ENCODE measurements around the gene PBXIP1. TPM values are rescaled to one million over a fixed set of nuclear protein-coding genes. Genes with fewer than 3 reads are reported as not detected.

The PBXIP1 gene
- total and polyA plus RNA-seq, 10 of the 15 experiments (the other 5 are each of a cell fraction or from before 2014, with no cell fraction given): 0.63 to 25.6 (median 15.4) TPM

DNA sequence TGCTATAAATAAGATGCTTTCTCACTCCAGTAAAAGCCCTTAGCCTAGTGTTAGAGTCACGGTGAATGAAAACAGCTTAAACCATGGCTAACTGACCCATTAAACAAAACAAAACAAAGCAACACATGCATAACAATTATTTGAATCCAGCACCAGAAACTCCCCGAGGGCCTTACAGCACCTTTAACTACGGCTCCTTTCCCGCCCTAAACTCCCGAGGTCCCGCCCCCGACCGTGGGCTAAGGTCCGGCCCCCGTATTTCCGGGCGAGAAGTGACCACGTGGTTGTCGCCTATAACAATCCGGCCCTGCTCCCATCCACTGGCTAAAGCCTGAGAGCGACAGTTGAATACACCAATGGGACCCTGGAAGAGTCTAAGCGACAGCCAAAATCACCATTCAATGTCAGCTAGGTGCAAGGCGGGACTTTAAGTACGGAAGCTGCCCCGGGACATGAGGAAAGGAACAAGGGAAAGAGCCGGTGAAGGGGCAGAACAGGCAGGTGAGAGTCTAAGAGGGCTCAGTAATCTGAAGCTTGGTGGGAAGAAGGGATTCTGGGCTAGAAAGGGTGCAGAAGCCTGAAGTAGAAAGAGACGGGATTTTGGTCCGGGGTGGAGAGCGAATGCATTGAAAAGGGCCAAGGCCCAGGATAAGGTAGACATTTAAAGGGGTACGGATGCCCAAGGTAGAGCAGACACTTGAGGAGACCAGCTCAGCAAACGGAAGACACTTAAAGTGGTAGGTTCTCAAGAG, 27.2 kb upstream of the PBXIP1 start, which contains the start of gene FLAD1 (continued):
- no peak for TF ChIP-seq STAT3 (IDR thresholded peaks at IDR 0.05; ENCODE audit: low read depth, low read length)
- peak; percentile 50 for TF ChIP-seq MYC (IDR thresholded peaks at IDR 0.05; ENCODE audit: insufficient read depth, insufficient read length, insufficient replicate concordance, low read length, severe bottlenecking)
- TF ChIP-seq RUNX3 (IDR thresholded peaks at IDR 0.05; ENCODE audit: low read length): no peak; the same call in 1 of the 2 replicates
- peak; percentile 7; the same call in 1 of the 3 replicates for TF ChIP-seq POU2F2 (IDR thresholded peaks at IDR 0.05; ENCODE audit: borderline replicate concordance, low read depth, low read length)
- TF ChIP-seq, protein P1, sequence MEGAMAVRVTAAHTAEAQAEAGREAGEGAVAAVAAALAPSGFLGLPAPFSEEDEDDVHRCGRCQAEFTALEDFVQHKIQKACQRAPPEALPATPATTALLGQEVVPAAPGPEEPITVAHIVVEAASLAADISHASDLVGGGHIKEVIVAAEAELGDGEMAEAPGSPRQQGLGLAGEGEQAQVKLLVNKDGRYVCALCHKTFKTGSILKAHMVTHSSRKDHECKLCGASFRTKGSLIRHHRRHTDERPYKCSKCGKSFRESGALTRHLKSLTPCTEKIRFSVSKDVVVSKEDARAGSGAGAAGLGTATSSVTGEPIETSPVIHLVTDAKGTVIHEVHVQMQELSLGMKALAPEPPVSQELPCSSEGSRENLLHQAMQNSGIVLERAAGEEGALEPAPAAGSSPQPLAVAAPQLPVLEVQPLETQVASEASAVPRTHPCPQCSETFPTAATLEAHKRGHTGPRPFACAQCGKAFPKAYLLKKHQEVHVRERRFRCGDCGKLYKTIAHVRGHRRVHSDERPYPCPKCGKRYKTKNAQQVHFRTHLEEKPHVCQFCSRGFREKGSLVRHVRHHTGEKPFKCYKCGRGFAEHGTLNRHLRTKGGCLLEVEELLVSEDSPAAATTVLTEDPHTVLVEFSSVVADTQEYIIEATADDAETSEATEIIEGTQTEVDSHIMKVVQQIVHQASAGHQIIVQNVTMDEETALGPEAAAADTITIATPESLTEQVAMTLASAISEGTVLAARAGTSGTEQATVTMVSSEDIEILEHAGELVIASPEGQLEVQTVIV (IDR thresholded peaks at IDR 0.05; ENCODE audit: borderline replicate concordance, partially characterized antibody): peak; percentile 96
- TF ChIP-seq DPF2 (IDR thresholded peaks at IDR 0.05): peak; percentile 100
- TF ChIP-seq CBFB (IDR thresholded peaks at IDR 0.05; ENCODE audit: low read depth): 0 out of 2 replicates have a peak, but pooled peaks have one; percentile 56
- TF ChIP-seq, protein P2, sequence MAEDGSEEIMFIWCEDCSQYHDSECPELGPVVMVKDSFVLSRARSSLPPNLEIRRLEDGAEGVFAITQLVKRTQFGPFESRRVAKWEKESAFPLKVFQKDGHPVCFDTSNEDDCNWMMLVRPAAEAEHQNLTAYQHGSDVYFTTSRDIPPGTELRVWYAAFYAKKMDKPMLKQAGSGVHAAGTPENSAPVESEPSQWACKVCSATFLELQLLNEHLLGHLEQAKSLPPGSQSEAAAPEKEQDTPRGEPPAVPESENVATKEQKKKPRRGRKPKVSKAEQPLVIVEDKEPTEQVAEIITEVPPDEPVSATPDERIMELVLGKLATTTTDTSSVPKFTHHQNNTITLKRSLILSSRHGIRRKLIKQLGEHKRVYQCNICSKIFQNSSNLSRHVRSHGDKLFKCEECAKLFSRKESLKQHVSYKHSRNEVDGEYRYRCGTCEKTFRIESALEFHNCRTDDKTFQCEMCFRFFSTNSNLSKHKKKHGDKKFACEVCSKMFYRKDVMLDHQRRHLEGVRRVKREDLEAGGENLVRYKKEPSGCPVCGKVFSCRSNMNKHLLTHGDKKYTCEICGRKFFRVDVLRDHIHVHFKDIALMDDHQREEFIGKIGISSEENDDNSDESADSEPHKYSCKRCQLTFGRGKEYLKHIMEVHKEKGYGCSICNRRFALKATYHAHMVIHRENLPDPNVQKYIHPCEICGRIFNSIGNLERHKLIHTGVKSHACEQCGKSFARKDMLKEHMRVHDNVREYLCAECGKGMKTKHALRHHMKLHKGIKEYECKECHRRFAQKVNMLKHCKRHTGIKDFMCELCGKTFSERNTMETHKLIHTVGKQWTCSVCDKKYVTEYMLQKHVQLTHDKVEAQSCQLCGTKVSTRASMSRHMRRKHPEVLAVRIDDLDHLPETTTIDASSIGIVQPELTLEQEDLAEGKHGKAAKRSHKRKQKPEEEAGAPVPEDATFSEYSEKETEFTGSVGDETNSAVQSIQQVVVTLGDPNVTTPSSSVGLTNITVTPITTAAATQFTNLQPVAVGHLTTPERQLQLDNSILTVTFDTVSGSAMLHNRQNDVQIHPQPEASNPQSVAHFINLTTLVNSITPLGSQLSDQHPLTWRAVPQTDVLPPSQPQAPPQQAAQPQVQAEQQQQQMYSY (CRISPR knock-in tag; IDR thresholded peaks at IDR 0.05): no peak
- no peak for TF ChIP-seq NR2F1 (conservative IDR thresholded peaks at IDR 0.05)
- peak in 1 of 2 experiments; percentile 20; a peak in 1 of 4 replicates for TF ChIP-seq BHLHE40 (IDR thresholded peaks at IDR 0.05; ENCODE audit: borderline replicate concordance in 1 of 2, low read depth in 2 of 2, low read length in 1 of 2)
- no peak for TF ChIP-seq BACH1 (IDR thresholded peaks at IDR 0.05; ENCODE audit: borderline replicate concordance)
- TF ChIP-seq, protein P3, sequence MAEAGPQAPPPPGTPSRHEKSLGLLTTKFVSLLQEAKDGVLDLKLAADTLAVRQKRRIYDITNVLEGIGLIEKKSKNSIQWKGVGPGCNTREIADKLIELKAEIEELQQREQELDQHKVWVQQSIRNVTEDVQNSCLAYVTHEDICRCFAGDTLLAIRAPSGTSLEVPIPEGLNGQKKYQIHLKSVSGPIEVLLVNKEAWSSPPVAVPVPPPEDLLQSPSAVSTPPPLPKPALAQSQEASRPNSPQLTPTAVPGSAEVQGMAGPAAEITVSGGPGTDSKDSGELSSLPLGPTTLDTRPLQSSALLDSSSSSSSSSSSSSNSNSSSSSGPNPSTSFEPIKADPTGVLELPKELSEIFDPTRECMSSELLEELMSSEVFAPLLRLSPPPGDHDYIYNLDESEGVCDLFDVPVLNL (IDR thresholded peaks at IDR 0.05; ENCODE audit: low read depth, low read length): peak; percentile 88
- TF ChIP-seq SIX5 (IDR thresholded peaks at IDR 0.05; ENCODE audit: low read depth, low read length, severe bottlenecking): peak; percentile 28
- TF ChIP-seq ZSCAN29 (IDR thresholded peaks at IDR 0.05): no peak
- TF ChIP-seq RFX5 (IDR thresholded peaks at IDR 0.05; ENCODE audit: low read depth, low read length): no peak
- TF ChIP-seq MEF2B (IDR thresholded peaks at IDR 0.05; ENCODE audit: partially characterized antibody, poor library complexity, severe bottlenecking): no peak
- no peak; the same call in 1 of the 2 replicates for TF ChIP-seq NR2C1 (IDR thresholded peaks at IDR 0.05)
